HepG2 (cell line): ENCODE measurements around the gene DCAF15. TPM values are rescaled to one million over a fixed set of nuclear protein-coding genes. Genes with fewer than 3 reads are reported as not detected.
A peak's percentile ranks its signal among the peaks of the same experiment; 100 is the strongest.

Experiments
- ATAC-seq: fragments of 200-7000 bp; cut with Tn5 transposase; 3 replicates; pipeline ENCODE4 v1.9.1; 2020; ENCODE audit warnings: mild to moderate bottlenecking, moderate library complexity
- BruUV-seq: library from RNA; stranded (reverse); fragments of 400-500 nt; replicated peaks from 2 replicates; lab custom pipeline; 2021; lab: Mats Ljungman, UMichigan
- CTCF ChIA-PET: fragments of 300-600 bp; formaldehyde crosslinking; extraction: SDS; loops from one replicate; lab custom pipeline; 2021; ENCODE audit warnings: low total read pairs, inconsistent platforms, low intra/inter-chr PET ratio; lab: Yijun Ruan, JAX
- POLR2A ChIA-PET: fragments of 350-600 bp; sonication (Branson Sonifier 250); formaldehyde crosslinking; loops from one replicate; lab custom pipeline; 2020; ENCODE audit warnings: antibody characterized with exemption, inconsistent platforms; lab: Yijun Ruan, JAX
- DNase-seq: peaks from one replicate; pipeline ENCODE4 v3.0.0-alpha.2; 2015; ENCODE audit warnings: low spot score
- FAIRE-seq: peaks from 3 replicates; lab custom pipeline; 2011; peaks lifted over from hg19 to GRCh38; lab: Jason Lieb, UNC
- H2AFZ ChIP-seq: one replicate; pipeline ENCODE4 v1.6.1; 2011; ENCODE audit warnings: low read length, inconsistent platforms
- H3K27ac ChIP-seq: fragments of 300-600 bp; 3 replicates; pipeline ENCODE4 v1.8.0; 2011; ENCODE audit warnings: mixed run types, mild to moderate bottlenecking, mixed read lengths, low read length, inconsistent platforms; ENCODE audit not compliant: insufficient read depth; ENCODE audit errors: extremely low read length
- H3K27me3 ChIP-seq, 2 experiments: fragments of 200-600 bp in 1 of 2; 2 replicates in 1 of 2; 3 replicates in 1 of 2; pipeline versions ENCODE4 v1.6.0 to v1.8.0; 2011; ENCODE audit warnings: low read length in 2 of 2, mild to moderate bottlenecking in 2 of 2, moderate library complexity in 2 of 2, inconsistent platforms in 1 of 2; ENCODE audit not compliant: insufficient read depth in 2 of 2, control insufficient read depth in 1 of 2
- H3K36me3 ChIP-seq, 2 experiments: fragments of 200-600 bp in 1 of 2; replicated peaks in 1 of 2; 2 replicates in 1 of 2; 3 replicates in 1 of 2; pipeline versions ENCODE4 v1.5.1 to v1.8.0; 2011; ENCODE audit warnings: low read length in 2 of 2, inconsistent platforms in 1 of 2; ENCODE audit not compliant: insufficient read depth in 2 of 2, control insufficient read depth in 1 of 2
- H3K4me1 ChIP-seq: 2 replicates; pipeline ENCODE4 v1.5.1; 2012; ENCODE audit warnings: low read length, inconsistent platforms; ENCODE audit not compliant: insufficient read depth
- H3K4me2 ChIP-seq: 2 replicates; pipeline ENCODE4 v1.6.0; 2011; ENCODE audit warnings: low read depth, low read length, inconsistent platforms
- H3K4me3 ChIP-seq, 3 experiments: fragments of 200-600 bp in 1 of 3; sonication (generic), shearing (Covaris generic) in 1 of 3; replicated peaks in 1 of 3; 2 replicates each; pipeline ENCODE4 v1.5.1; 2011 to 2016; ENCODE audit warnings: low read length in 3 of 3, inconsistent platforms in 2 of 3, low read depth in 2 of 3, mild to moderate bottlenecking in 2 of 3, control low read depth in 1 of 3, mixed read lengths in 1 of 3; ENCODE audit not compliant: insufficient read depth in 1 of 3
- H3K79me2 ChIP-seq: one replicate; pipeline ENCODE4 v1.6.1; 2011; ENCODE audit warnings: low read length, inconsistent platforms; ENCODE audit not compliant: insufficient read depth
- H3K9ac ChIP-seq: 2 replicates; pipeline ENCODE4 v1.6.0; 2011; ENCODE audit warnings: mild to moderate bottlenecking, low read depth, low read length, inconsistent platforms; ENCODE audit not compliant: insufficient read depth
- H3K9me3 ChIP-seq: 2 replicates; pipeline ENCODE4 v1.5.1; 2012; ENCODE audit warnings: mild to moderate bottlenecking, low read length
- H4K20me1 ChIP-seq: 2 replicates; pipeline ENCODE4 v1.6.0; 2011; ENCODE audit warnings: inconsistent platforms, mild to moderate bottlenecking, low read length, moderate library complexity; ENCODE audit not compliant: insufficient read depth
- AGO2 ChIP-seq: fragments of 200-400 bp; formaldehyde crosslinking; optimal IDR thresholded peaks from 2 replicates; pipeline ENCODE3; 2017; ENCODE audit warnings: mild to moderate bottlenecking, low read depth, low read length, moderate library complexity
- BHLHE40 ChIP-seq: IDR thresholded peaks from 2 replicates; pipeline ENCODE4 v1.6.1; 2011; ENCODE audit warnings: low read length, improper control_type of control experiment
- DNMT1 ChIP-seq: sonication (generic); formaldehyde crosslinking; IDR thresholded peaks from 2 replicates; pipeline ENCODE4 v1.5.1; 2020; ENCODE audit warnings: mild to moderate bottlenecking, missing genetic modification reagents
- MIER3 ChIP-seq: IDR thresholded peaks from 2 replicates; pipeline ENCODE4 v1.6.1; 2016; ENCODE audit warnings: missing compliant biosample characterization, borderline replicate concordance
- ZNF781 ChIP-seq: sonication (generic); formaldehyde crosslinking; IDR thresholded peaks from 2 replicates; pipeline ENCODE4 v1.5.1; 2020; ENCODE audit warnings: borderline replicate concordance, mild to moderate bottlenecking, missing genetic modification reagents; ENCODE audit errors: not compliant biosample characterization
- WGBS: methylation state at CpG from one replicate; pipeline ENCODE4 v1.1.6; 2017; ENCODE audit warnings: low lambda C conversion rate; 5-methylcytosine and 5-hydroxymethylcytosine counted together
- in situ Hi-C: cut with HindIII; loops from 2 replicates; pipeline ENCODE4 v1.10.0; 2017; ENCODE audit warnings: low pct_unique_long_range_greater_than_20kb; ENCODE audit not compliant: extremely low pct_ligation_motif_present
- intact Hi-C: fragments of 100-400 bp; cut with micrococcal nuclease; formaldehyde crosslinking; loops from one replicate; pipeline ENCODE4 v1.10.0; 2022; ENCODE audit not compliant: unreplicated experiment
- polyA plus RNA-seq, 8 experiments: library from polyadenylated mRNA; depleted of rRNA in 3 of 8; stranded (reverse) in 7 of 8; unstranded in 1 of 8; fragments of >200 nt; fragmentation: Illumina TruSeq in 4 of 8; extraction: Trizol in 4 of 8; gene quantifications; 2 replicates each; pipeline versions ENCODE4 v1.2.1 to v1.2.3, GENCODE V29; 2011 to 2016; ENCODE audit warnings: low read depth in 4 of 8, missing spikeins in 1 of 8, mixed read lengths in 1 of 8; ENCODE audit not compliant: insufficient read depth in 1 of 8
- total RNA-seq, 5 experiments: library from RNA; depleted of rRNA; stranded (reverse); fragments of >200 nt; fragmentation: Illumina TruSeq; extraction: Trizol; gene quantifications; 2 replicates each; pipeline ENCODE4 v1.2.3, GENCODE V29; 2016; ENCODE audit warnings: low read depth in 1 of 5

DCAF15 gene
- total and polyA plus RNA-seq, 2 of the 13 experiments (the other 11 are each of a cell fraction or from before 2014, with no cell fraction given) = 13.6 to 14.0 TPM

DNA sequence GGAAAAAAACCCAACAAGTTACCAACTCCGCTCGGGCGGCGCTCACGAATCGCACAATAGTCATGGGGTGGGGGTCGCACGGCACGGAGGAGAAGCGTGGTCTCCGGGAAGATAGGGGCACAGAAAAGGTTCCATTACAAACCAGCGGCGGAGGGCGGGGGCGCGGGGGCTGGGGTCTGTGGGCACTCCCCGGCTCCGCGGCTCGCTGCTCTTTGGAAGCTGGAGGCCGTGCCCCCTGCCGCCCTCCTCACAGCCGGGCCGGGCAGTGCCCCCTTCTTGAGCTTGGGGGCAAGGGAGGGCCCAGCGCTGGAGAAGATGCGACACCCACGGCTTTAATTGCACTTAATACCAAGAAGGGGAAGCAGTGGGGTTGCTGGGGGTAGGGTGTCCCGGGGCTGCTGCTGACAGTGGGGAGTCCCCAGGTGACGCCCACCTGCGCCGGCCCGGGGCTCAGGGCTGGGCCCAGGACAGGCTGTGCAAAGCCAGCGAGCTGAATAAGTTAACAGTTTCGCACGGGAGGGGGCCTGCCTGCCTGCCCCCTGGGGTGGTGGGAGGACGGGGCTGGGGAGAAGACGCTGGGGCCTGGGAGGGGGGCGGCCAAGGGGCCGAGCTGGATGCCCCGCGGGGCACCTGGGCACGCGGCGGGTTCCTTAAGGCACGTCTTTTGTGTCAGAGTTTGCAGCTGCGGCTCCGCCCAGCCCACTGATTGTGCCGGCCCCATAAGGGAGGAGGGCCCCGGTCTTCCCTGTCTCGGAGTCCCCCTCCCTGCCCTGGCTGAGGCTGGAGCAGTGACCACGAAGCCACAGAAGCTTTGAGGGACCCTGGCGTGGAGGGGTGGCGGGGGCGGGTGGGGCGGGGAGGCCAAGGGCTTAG lies 9.8 kb downstream of the DCAF15 start:
- Histone ChIP-seq H3K27ac (no peak overlapping the region), H3K36me3 (peaks cover 13 to 39% of the 10 kb centered on the region in 2 experiments), H3K9me3 (no peaks in the 10 kb centered on the region), H3K9ac (no peak overlapping the region), H3K27me3 (no peaks in the 10 kb centered on the region), H4K20me1 (no peaks in the 10 kb centered on the region), H2AFZ (no peak overlapping the region), H3K4me2 (no peak overlapping the region), H3K4me1 (no peaks in the 10 kb centered on the region), H3K79me2 (no peaks in the 10 kb centered on the region), H3K4me3 (no peak overlapping the region)
- WGBS = 98% methylated on average over 26 of the region's 55 CpGs
- POLR2A ChIA-PET = interaction anchor here (0.9 kb wide), 1 partner anchor 70 kb away, joined by 3 read pairs; the partner anchor contains the start of gene IL27RA
- intact Hi-C loops (no loop called here), in situ Hi-C loops (no loop called here)
- no TSS peak for BruUV-seq
- TF ChIP-seq MIER3 (CRISPR knock-in tag) = no peak
- TF ChIP-seq AGO2 = peak; percentile 58
- TF ChIP-seq DNMT1 = no peak
- no peak for DNase-seq
- CTCF ChIA-PET = no interaction called here
- FAIRE-seq = no peak
- ATAC-seq = no peak

DNA sequence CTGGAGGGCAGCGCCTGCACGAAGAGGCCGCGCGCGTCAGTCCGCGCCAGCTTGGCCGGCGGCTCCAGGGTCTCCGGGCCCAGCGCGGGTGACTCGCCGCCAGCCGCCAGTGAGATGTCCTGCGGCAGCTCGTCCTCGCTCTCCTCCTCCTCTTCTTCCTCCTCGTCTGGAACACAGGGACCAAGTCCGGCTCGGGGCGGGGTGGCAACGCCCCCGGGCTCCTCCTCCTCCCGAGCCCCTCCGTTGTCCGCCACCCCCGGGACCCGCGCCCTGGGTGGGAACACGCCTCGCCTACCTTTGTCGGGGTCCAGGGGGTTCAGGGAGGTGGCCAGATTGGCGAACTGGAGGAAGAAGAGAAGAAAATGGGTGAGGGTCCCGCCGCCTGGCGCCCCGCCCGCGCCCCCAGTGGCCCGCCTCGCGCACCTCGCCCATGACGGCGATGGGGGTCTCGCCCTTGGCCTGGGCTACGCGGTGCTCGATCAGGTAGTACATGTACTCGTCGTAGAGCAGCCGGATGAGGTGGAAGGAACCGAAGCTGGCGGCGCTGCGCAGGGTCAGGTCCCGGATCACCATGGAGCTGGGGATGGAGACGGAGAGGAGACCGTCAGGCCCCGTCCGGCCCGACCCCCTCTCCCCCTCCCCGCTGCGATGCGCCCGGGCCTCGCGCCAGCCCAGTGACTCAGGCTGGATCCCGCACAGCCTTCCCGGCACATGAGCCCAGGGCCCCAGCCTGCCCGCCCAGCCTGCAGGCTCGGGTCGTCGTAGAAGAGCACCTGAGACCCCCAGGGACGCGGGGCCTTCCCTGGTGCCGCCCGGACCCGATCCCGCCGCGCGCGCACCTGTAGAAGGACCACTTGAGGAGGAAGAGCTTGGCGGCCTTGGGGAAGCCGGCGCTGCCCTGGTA lies 10.6 kb downstream of the DCAF15 start:
- intact Hi-C loops = no loop called here
- ChIA-PET POLR2A (no interaction called here), CTCF (no interaction called here)
- peak; percentile 72 for TF ChIP-seq AGO2
- TF ChIP-seq BHLHE40 = no peak
- TF ChIP-seq ZNF781 = no peak
- BruUV-seq = no TSS peak
- Histone ChIP-seq H3K79me2 (no peaks in the 10 kb centered on the region), H3K9me3 (no peaks in the 10 kb centered on the region), H3K9ac (no peak overlapping the region), H4K20me1 (no peaks in the 10 kb centered on the region), H3K27ac (no peak overlapping the region), H3K4me2 (no peak overlapping the region), H3K27me3 (no peaks in the 10 kb centered on the region), H2AFZ (no peak overlapping the region), H3K4me3 (no peak overlapping the region), H3K36me3 (peaks cover 12 to 39% of the 10 kb centered on the region in 2 experiments), H3K4me1 (no peaks in the 10 kb centered on the region)
- no peak for FAIRE-seq
- DNase-seq = no peak
- WGBS = 97% methylated on average over 54 of the region's 89 CpGs
- in situ Hi-C loops = no loop called here
- no peak for ATAC-seq
